SKM-1 treated with dmso at 0.1 percent for 144 hours (cell line): ENCODE data around the gene OPCML.

ENCODE experiments used
- DNase-seq: peaks from one replicate; lab custom pipeline; 2025; ENCODE audit not compliant: unreplicated experiment; lab: John Stamatoyannopoulos, UW

The OPCML gene

GRCh38 chr11:133362916-133363315 lies 169.4 kb downstream of the OPCML start:
- DNase-seq = no peak

- no peak for DNase-seq
Measured at GRCh38 chr11:133362156-133362555, 170.1 kb downstream of the OPCML start.

- no peak for DNase-seq
Measured at GRCh38 chr11:133361689-133361994, 170.7 kb downstream of the OPCML start.

GRCh38 chr11:133360860-133361688 lies 171.2 kb downstream of the OPCML start:
- no peak for DNase-seq

GRCh38 chr11:133355095-133355494 lies 177.2 kb downstream of the OPCML start:
- no peak for DNase-seq

- no peak for DNase-seq
Measured at GRCh38 chr11:133354069-133354468, 178.2 kb downstream of the OPCML start.

GRCh38 chr11:133350045-133350444 lies 182.3 kb downstream of the OPCML start:
- no peak for DNase-seq

- DNase-seq = no peak
Measured at GRCh38 chr11:133347988-133348387, 184.3 kb downstream of the OPCML start.

- DNase-seq = no peak
Measured at GRCh38 chr11:133346137-133346536, 186.2 kb downstream of the OPCML start.

GRCh38 chr11:133343951-133344350 lies 188.3 kb downstream of the OPCML start:
- no peak for DNase-seq

GRCh38 chr11:133339495-133340140 lies 192.7 kb downstream of the OPCML start:
- DNase-seq = no peak

GRCh38 chr11:133338588-133338987 lies 193.7 kb downstream of the OPCML start:
- no peak for DNase-seq

GRCh38 chr11:133337951-133338418 lies 194.3 kb downstream of the OPCML start:
- DNase-seq = no peak

GRCh38 chr11:133337193-133337592 lies 195.1 kb downstream of the OPCML start:
- no peak for DNase-seq

GRCh38 chr11:133331031-133331430 lies 201.3 kb downstream of the OPCML start:
- no peak for DNase-seq

GRCh38 chr11:133326849-133327248 lies 205.5 kb downstream of the OPCML start:
- DNase-seq = no peak

- DNase-seq = no peak
Measured at GRCh38 chr11:133326332-133326731, 206.0 kb downstream of the OPCML start.

- DNase-seq = no peak
Measured at GRCh38 chr11:133325711-133326110, 206.6 kb downstream of the OPCML start.

- DNase-seq = no peak
Measured at GRCh38 chr11:133323354-133323753, 208.9 kb downstream of the OPCML start.

- DNase-seq = no peak
Measured at GRCh38 chr11:133318221-133318620, 214.1 kb downstream of the OPCML start.

GRCh38 chr11:133311230-133311629 lies 221.1 kb downstream of the OPCML start:
- DNase-seq = no peak

GRCh38 chr11:133306019-133306418 lies 226.3 kb downstream of the OPCML start:
- DNase-seq = no peak
